ENCODE measurements around the gene LZTR1.

Gene LZTR1

GRCh38 chr22:20983081-20983771 lies 1.1 kb downstream of the LZTR1 start:
- no peak for DNase-seq

- no peak for DNase-seq
Observed at GRCh38 chr22:20985720-20986119, 3.6 kb downstream of the LZTR1 start.

- DNase-seq: no peak
Observed at GRCh38 chr22:20986365-20986764, 4.3 kb downstream of the LZTR1 start.

GRCh38 chr22:20987375-20987774 lies 5.3 kb downstream of the LZTR1 start:
- no peak for DNase-seq

GRCh38 chr22:20988573-20989322 lies 6.7 kb downstream of the LZTR1 start:
- no peak for DNase-seq

GRCh38 chr22:20989323-20990138 lies 7.4 kb downstream of the LZTR1 start:
- no peak for DNase-seq

GRCh38 chr22:20990184-20991180 lies 8.4 kb downstream of the LZTR1 start:
- no peak for DNase-seq

- DNase-seq: no peak
Observed at GRCh38 chr22:20991252-20992055, 9.4 kb downstream of the LZTR1 start.

GRCh38 chr22:20992056-20992442 lies 10.0 kb downstream of the LZTR1 start:
- DNase-seq: no peak

- no peak for DNase-seq
Observed at GRCh38 chr22:20992456-20993303, 10.6 kb downstream of the LZTR1 start.

- no peak for DNase-seq
Observed at GRCh38 chr22:20993304-20994127, 11.4 kb downstream of the LZTR1 start.

- DNase-seq: no peak
Observed at GRCh38 chr22:20994128-20994901, 12.2 kb downstream of the LZTR1 start.

- no peak for DNase-seq
Observed at GRCh38 chr22:20994902-20995241, 12.8 kb downstream of the LZTR1 start.

GRCh38 chr22:20995329-20996030 lies 13.4 kb downstream of the LZTR1 start:
- DNase-seq: no peak

GRCh38 chr22:20996031-20996410 lies 13.9 kb downstream of the LZTR1 start:
- no peak for DNase-seq

GRCh38 chr22:20996598-20997535 lies 14.8 kb downstream of the LZTR1 start:
- no peak for DNase-seq

All from NCI-H524 treated with DMSO at 0.1 percent for 48 hours (cell line).